Skeletal muscle cell (primary cell): ENCODE results near the gene ABHD14A.

Experiments used
- DNase-seq: peaks from one replicate; pipeline ENCODE4 v3.0.0-alpha.2; 2010; ENCODE audit warnings: low read depth
- H3K4me3 ChIP-seq: 2 replicates; pipeline ENCODE4 v1.5.1; 2011; ENCODE audit warnings: low read depth, mild to moderate bottlenecking, control low read depth, low read length, moderate library complexity

Gene ABHD14A

GRCh38 chr3:52028572-52028971 lies 53.7 kb downstream of the ABHD14A start:
- no peak for DNase-seq
- no peak overlapping the region for H3K4me3 ChIP-seq

GRCh38 chr3:52029053-52029452 lies 54.2 kb downstream of the ABHD14A start:
- DNase-seq: no peak
- H3K4me3 ChIP-seq: no peak overlapping the region

GRCh38 chr3:52029535-52029934 lies 54.7 kb downstream of the ABHD14A start:
- H3K4me3 ChIP-seq: no peak overlapping the region
- no peak for DNase-seq
